Subcutaneous adipose tissue (tissue), 4 donors: ENCODE measurements around the gene KITLG. TPM values are rescaled to one million over a fixed set of nuclear protein-coding genes. Genes with fewer than 3 reads are reported as not detected.

Experiments used
- total RNA-seq, 4 donors: library from RNA; depleted of rRNA; stranded (reverse); fragments of >200 nt; gene quantifications; one replicate each; pipeline ENCODE4 v1.1.0, GENCODE V29; 2016
- TF ChIP-seq, protein P1 (sequence below): fragments of 450-650 bp; IDR thresholded peaks from one replicate; pipeline ENCODE4 v1.5.1; 2016; ENCODE audit warnings: low read depth, mild to moderate bottlenecking, control low read depth, antibody characterized with exemption, moderate library complexity

The KITLG gene, protein sequence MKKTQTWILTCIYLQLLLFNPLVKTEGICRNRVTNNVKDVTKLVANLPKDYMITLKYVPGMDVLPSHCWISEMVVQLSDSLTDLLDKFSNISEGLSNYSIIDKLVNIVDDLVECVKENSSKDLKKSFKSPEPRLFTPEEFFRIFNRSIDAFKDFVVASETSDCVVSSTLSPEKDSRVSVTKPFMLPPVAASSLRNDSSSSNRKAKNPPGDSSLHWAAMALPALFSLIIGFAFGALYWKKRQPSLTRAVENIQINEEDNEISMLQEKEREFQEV
- 10 to 100 TPM; 14.1 to 24.7 (median 18.8) TPM for total RNA-seq

DNA sequence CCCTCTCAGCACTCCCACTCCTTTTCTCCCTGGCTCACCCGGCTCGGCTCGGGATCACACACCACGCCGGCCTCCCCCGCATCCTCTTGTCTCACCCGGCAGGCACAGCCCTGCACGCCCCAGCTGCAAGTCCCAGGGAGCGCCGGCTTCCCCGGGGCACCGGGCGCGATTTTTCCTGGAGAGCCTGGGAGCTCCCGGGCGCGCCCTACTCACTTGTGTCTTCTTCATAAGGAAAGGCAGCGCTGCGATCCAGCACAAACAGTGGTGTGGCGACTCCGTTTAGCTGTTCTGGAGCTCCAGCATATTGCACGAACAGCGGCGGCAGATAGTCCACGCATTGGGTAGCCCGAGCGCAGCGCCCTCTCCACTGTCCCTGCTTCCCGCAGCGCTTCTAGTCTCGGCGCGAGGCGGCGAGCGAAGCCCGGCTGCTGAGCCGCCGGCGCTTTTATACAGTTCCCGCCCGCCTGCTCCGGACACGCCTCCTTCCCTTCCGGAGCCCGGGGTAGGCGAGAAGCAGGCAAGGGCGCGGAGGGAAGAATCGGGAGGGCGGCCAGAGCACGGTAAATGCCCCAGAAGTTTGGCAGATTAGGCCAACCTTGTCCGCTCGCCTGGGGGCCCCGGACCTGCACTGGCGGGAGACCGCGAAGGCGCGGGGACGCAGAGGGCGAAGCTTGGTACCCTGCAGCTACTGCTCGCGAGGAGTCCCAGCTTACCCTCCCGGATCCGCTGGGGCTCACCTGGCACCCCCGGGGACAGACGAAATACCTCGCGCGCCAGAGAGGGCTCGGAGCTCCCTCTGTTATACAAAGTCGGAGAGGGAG is at the start of gene KITLG:
KITLG (minus strand) TSS at position 421 of the 821 bp plus-strand sequence; CDS start at position 228, 193 bp downstream.
- TF ChIP-seq, protein P1, sequence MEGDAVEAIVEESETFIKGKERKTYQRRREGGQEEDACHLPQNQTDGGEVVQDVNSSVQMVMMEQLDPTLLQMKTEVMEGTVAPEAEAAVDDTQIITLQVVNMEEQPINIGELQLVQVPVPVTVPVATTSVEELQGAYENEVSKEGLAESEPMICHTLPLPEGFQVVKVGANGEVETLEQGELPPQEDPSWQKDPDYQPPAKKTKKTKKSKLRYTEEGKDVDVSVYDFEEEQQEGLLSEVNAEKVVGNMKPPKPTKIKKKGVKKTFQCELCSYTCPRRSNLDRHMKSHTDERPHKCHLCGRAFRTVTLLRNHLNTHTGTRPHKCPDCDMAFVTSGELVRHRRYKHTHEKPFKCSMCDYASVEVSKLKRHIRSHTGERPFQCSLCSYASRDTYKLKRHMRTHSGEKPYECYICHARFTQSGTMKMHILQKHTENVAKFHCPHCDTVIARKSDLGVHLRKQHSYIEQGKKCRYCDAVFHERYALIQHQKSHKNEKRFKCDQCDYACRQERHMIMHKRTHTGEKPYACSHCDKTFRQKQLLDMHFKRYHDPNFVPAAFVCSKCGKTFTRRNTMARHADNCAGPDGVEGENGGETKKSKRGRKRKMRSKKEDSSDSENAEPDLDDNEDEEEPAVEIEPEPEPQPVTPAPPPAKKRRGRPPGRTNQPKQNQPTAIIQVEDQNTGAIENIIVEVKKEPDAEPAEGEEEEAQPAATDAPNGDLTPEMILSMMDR, result no peak

DNA sequence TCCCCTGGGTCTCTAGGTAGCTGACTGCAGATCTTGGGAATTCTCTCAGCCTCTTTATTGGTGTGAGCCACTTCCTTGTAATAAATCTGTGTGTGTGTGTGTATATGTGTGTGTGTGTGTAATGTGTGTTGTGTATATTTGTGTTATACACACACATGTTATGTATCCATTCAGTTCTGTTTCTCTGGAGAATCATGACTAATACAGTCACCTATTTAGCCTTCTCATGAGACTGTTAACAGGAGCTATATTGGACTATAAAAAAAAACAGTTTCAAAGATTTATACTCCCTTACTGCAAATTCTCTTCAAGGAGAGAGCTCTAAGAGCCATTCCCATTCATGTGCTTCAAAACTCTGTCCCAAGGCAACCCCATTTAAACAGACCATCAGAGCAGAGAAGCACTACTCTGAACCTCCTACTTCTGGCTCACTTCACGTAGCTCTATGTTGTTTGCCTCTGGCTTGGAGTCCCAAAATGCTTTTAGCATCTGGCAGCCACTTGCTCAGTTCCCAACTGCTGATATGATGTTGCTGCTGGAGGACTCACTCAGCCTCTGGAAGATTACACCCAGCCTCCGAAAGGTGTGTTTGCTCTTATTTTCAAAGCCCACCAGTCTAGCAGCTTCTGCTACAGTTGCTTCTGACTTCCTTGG is 48.7 kb upstream of the KITLG start:
- TF ChIP-seq, protein P1, result no peak

DNA sequence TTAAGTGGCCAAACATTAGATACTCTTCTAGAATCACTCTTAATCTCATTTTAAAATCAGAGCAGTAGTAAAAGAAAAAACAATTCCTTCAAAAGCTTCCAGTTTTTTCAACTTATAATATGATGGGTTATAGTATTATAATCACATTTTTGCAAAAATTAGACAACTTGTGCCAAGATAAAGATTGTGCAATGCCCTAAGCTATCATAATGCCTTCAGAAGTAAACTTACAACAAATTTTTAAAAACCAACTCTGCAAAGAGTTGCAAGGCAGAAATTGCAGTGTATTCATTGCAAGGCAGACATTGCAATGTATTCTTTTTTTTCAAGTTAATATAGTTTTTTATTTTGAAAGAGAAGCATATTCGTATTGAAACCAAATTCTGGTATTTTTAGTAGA is 47.2 kb upstream of the KITLG start:
- TF ChIP-seq, protein P1, result no peak

DNA sequence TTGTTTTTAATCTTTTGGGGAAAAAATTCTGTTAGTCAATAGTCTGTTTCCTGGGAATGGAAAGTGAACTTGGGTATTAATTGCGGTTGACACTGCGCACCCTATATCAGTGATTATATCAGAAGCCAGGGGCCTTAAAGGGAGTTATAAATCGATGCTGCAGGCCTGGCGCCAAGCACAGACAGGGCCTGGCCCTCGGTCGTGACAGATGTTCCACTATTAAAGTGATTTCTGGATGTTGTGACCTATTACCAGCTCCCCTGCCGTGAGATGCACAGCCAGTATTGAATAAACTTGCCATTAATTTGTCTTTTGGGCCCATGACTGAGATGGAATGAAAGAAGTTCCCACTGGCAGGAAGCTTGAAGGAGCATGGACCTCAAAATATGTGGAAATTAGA is 45.1 kb upstream of the KITLG start:
- TF ChIP-seq, protein P1, result no peak

DNA sequence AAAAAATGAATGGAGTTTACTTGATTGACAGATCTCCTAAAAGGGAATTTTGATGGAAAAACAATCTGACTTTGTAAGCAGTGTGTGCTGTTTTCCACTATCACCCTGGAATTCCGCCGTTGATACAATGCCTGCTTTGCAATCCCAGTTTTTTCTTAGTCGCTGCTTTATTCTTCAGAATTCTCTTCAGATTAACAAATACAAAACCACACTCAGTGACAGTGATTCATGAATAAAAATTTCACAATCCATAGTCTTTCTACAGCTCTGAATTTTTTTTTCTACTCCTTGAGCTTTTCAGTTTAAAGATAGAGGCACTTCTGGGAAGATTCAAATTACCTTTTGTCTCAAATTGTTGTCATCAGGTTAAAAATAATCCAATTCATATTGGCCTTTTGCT is 44.6 kb upstream of the KITLG start:
- TF ChIP-seq, protein P1, result no peak

DNA sequence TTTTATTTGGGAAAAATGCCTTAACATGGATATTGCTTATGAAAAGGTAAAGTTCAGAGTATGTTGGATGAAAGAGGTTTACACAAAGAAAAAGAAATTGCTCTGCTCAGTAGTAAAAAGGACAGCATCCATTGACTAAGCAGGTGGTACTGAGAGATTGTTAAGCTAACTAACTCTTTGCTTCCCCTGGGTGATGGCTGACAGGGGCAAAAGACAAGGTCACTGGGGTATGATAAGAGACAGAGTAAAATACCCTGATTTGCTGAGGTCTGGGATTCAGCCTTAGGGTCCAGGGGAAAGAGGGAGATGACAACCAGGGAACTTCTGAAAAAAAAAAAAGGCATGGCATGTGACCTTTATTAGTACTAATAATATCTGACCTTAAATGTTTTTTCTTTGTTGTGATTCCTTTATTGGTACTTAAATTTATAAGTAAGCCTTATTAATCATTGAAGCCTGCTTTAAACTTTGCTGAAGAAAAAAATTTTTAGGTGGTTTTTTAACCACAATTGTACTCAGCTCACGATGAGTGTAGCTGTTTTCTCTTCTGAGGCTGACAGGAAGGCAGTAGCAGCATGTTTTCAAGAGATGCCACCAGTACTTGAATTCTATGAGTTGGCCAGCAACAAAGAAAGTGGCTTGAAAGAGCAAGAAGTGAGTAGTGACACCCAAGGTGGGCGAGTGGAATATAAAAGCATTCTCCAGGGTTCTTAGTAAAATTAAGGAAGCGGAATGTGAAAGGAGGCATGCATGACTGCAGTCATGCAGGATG is 43.7 kb upstream of the KITLG start:
- TF ChIP-seq, protein P1, result no peak
